ENCODE results near the gene PRR7. TPM values are rescaled to one million over a fixed set of nuclear protein-coding genes. Genes with fewer than 3 reads are reported as not detected.

PRR7 gene
- total and polyA plus RNA-seq, 2 of the 13 experiments (the other 11 are each of a cell fraction or from before 2014, with no cell fraction given) = 4.8 to 5.0 TPM

DNA sequence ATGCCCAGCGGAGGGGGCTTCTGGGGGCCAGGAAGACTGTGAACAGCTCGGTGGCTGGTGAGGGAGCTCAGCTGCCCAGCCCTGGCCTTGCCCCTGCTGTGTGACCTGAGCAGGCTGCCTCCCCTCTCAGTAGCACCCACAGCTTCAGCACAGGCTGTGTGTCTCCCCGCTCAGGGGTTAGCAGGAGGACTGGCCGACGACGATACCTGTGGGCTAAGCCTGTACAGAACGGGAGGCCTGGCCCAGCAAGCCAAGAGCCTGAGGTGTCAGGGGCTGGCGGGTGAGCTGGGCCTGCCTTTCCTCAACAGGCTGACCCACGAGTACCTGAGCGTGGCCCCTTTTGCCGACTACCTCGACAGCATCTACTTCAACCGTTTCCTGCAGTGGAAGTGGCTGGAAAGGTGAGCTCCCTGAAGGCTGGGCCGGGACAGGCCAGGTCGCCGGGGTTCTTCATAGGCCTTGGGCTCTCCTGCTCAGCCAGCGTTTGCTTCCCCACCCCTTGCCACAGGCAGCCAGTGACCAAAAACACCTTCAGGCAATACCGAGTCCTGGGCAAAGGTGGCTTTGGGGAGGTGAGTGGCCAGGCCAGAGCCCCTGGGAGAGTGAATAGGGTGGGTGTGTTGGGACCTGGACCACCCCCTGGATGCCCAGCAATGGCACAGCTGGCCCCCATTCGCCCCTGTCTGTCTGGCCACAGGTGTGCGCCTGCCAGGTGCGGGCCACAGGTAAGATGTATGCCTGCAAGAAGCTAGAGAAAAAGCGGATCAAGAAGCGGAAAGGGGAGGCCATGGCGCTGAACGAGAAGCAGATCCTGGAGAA lies 13.6 kb upstream of the PRR7 start:
- Histone ChIP-seq H3K36me3 (replicated peaks in 1 of 2; ENCODE audit: control insufficient read depth in 1 of 2, insufficient read depth in 2 of 2, low read length in 2 of 2) (peaks cover 22 to 27% of the 10 kb centered on the region in 2 experiments; a peak in 4 of 5 replicates), H3K9me3 (ENCODE audit: low read length) (no peaks in the 10 kb centered on the region), H3K79me2 (ENCODE audit: insufficient read depth, low read length) (peaks cover 3% of the 10 kb centered on the region), H3K4me3 (replicated peaks in 1 of 3; ENCODE audit: insufficient read depth in 1 of 3, low read depth in 2 of 3, low read length in 3 of 3) (no peak overlapping the region), H4K20me1 (ENCODE audit: insufficient read depth, low read length) (no peaks in the 10 kb centered on the region), H3K4me2 (ENCODE audit: low read depth, low read length) (no peak overlapping the region), H3K9ac (ENCODE audit: insufficient read depth, low read depth, low read length) (no peak overlapping the region), H3K27me3 (ENCODE audit: control insufficient read depth in 1 of 2, insufficient read depth in 2 of 2, low read length in 2 of 2) (no peaks in the 10 kb centered on the region), H3K4me1 (ENCODE audit: insufficient read depth, low read length) (peaks cover 46% of the 10 kb centered on the region), H3K27ac (ENCODE audit: extremely low read length, insufficient read depth, low read length) (no peak overlapping the region), H2AFZ (ENCODE audit: low read length) (no peak overlapping the region)
- FAIRE-seq (no peak), ATAC-seq (no peak), DNase-seq (ENCODE audit: low spot score) (no peak)
- 100% methylated on average over 12 of the region's 25 CpGs for WGBS (ENCODE audit: low lambda C conversion rate)
- CTCF ChIA-PET (ENCODE audit: low intra/inter-chr PET ratio, low total read pairs) = no interaction called here
- intact Hi-C loops (cut with micrococcal nuclease; ENCODE audit: unreplicated experiment) (no loop called here), in situ Hi-C loops (cut with HindIII; ENCODE audit: extremely low pct_ligation_motif_present, low pct_unique_long_range_greater_than_20kb) (no loop called here)
- POLR2A ChIA-PET = interaction anchor here (0.7 kb wide), 1 partner anchor 65 kb away, joined by 3 read pairs; the partner anchor contains the start of gene PDLIM7
- TF ChIP-seq, protein P1, sequence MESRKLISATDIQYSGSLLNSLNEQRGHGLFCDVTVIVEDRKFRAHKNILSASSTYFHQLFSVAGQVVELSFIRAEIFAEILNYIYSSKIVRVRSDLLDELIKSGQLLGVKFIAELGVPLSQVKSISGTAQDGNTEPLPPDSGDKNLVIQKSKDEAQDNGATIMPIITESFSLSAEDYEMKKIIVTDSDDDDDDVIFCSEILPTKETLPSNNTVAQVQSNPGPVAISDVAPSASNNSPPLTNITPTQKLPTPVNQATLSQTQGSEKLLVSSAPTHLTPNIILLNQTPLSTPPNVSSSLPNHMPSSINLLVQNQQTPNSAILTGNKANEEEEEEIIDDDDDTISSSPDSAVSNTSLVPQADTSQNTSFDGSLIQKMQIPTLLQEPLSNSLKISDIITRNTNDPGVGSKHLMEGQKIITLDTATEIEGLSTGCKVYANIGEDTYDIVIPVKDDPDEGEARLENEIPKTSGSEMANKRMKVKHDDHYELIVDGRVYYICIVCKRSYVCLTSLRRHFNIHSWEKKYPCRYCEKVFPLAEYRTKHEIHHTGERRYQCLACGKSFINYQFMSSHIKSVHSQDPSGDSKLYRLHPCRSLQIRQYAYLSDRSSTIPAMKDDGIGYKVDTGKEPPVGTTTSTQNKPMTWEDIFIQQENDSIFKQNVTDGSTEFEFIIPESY (CRISPR knock-in tag; IDR thresholded peaks at IDR 0.05) = no peak
- no peak for TF ChIP-seq CCDC6 (CRISPR knock-in tag; IDR thresholded peaks at IDR 0.05)
- TF ChIP-seq ZNF775 (CRISPR knock-in tag; IDR thresholded peaks at IDR 0.05; ENCODE audit: borderline replicate concordance) = no peak
- TF ChIP-seq, protein P2, sequence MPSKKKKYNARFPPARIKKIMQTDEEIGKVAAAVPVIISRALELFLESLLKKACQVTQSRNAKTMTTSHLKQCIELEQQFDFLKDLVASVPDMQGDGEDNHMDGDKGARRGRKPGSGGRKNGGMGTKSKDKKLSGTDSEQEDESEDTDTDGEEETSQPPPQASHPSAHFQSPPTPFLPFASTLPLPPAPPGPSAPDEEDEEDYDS (CRISPR knock-in tag; IDR thresholded peaks at IDR 0.05) = no peak
- peak; percentile 79 for TF ChIP-seq AGO2 (optimal IDR thresholded peaks at IDR 0.05; ENCODE audit: low read depth, low read length)
- TF ChIP-seq RBM22 (optimal IDR thresholded peaks at IDR 0.05; ENCODE audit: low read length) = peak; percentile 69
- no peak for TF ChIP-seq SETDB1 (CRISPR knock-in tag; IDR thresholded peaks at IDR 0.05; ENCODE audit: borderline replicate concordance)
- TF ChIP-seq POLR2AphosphoS5 (IDR thresholded peaks at IDR 0.05; ENCODE audit: low read depth, low read length) = no peak
- peak; percentile 24 for TF ChIP-seq AGO1 (IDR thresholded peaks at IDR 0.05; ENCODE audit: low read depth, low read length, poor library complexity, severe bottlenecking)
- TF ChIP-seq, protein P3, sequence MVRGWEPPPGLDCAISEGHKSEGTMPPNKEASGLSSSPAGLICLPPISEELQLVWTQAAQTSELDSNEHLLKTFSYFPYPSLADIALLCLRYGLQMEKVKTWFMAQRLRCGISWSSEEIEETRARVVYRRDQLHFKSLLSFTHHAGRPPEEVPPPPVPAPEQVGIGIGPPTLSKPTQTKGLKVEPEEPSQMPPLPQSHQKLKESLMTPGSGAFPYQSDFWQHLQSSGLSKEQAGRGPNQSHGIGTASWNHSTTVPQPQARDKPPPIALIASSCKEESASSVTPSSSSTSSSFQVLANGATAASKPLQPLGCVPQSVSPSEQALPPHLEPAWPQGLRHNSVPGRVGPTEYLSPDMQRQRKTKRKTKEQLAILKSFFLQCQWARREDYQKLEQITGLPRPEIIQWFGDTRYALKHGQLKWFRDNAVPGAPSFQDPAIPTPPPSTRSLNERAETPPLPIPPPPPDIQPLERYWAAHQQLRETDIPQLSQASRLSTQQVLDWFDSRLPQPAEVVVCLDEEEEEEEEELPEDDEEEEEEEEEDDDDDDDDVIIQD (CRISPR knock-in tag; IDR thresholded peaks at IDR 0.05; ENCODE audit: low read depth) = no peak
- TF ChIP-seq POLR2G (IDR thresholded peaks at IDR 0.05; ENCODE audit: low read depth, low read length) = 0 out of 2 replicates have a peak, but pooled peaks have one; percentile 34
- TF ChIP-seq KLF6 (CRISPR knock-in tag; IDR thresholded peaks at IDR 0.05) = no peak
- no TSS peak for BruUV-seq (replicated peaks)

All from HepG2 (cell line).